ENCODE measurements around the gene RNF144A. TPM values are rescaled to one million over a fixed set of nuclear protein-coding genes. Genes with fewer than 3 reads are reported as not detected.

RNF144A gene
- total RNA-seq, 1 donor from 2014 or later = 16.6 TPM

DNA sequence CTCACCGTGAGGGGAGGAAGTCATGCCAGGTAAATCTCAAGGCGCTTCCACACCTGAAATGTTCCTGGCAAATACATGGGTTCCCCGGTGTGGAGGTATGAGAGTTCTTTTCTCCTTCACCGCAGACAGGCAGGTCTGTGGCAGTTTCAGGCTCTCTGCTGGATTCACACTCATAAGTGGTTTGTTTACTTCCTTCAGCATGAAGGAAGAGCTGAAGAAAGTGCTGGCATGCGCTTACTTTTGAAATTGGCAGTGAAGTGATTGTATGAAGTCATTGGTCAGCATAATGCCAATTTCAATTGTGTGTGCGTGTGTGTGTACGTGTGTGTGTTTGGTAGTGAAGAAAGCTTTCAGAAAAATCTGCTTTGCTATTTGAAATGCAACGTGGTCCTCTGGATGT lies 43.4 kb downstream of the RNF144A start:
- Mint-ChIP-seq H3K36me3 (ENCODE audit: low read depth) (peaks cover 15% of the 10 kb centered on the region), H3K4me1 (ENCODE audit: low read depth) (peaks cover 10% of the 10 kb centered on the region), H3K27me3 (ENCODE audit: insufficient read depth) (no peaks in the 10 kb centered on the region), H3K27ac (no peak overlapping the region), H3K9me3 (no peaks in the 10 kb centered on the region), H3K4me3 (no peak overlapping the region)
- DNase-seq (ENCODE audit: low spot score) = no peak
- intact Hi-C loops (cut with micrococcal nuclease) = no loop called here

DNA sequence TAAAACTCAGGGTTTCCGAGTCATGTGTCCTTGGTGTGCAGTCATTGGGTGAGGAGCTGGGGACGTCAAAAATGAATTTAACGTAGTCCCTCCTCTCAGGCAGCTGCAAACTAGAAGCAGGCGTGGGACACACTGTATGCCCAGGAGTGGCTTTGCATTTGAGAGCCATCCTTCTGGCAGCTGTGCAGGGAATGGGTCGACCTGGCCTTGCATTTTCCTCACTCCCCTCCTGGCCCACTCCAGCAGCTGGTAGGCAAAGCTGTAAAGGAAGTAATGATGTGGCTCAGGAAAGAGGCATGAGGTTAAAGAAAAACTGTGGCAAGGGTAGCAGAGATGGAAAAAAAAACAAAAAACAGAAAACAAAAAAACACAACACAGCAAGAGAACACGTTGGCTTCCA lies 46.5 kb downstream of the RNF144A start:
- intact Hi-C loops (cut with micrococcal nuclease) = no loop called here
- Mint-ChIP-seq H3K4me1 (ENCODE audit: low read depth) (peaks cover 10% of the 10 kb centered on the region), H3K36me3 (ENCODE audit: low read depth) (peaks cover 15% of the 10 kb centered on the region), H3K4me3 (no peak overlapping the region), H3K27me3 (ENCODE audit: insufficient read depth) (no peaks in the 10 kb centered on the region), H3K27ac (no peak overlapping the region), H3K9me3 (no peaks in the 10 kb centered on the region)
- DNase-seq (ENCODE audit: low spot score) = no peak

DNA sequence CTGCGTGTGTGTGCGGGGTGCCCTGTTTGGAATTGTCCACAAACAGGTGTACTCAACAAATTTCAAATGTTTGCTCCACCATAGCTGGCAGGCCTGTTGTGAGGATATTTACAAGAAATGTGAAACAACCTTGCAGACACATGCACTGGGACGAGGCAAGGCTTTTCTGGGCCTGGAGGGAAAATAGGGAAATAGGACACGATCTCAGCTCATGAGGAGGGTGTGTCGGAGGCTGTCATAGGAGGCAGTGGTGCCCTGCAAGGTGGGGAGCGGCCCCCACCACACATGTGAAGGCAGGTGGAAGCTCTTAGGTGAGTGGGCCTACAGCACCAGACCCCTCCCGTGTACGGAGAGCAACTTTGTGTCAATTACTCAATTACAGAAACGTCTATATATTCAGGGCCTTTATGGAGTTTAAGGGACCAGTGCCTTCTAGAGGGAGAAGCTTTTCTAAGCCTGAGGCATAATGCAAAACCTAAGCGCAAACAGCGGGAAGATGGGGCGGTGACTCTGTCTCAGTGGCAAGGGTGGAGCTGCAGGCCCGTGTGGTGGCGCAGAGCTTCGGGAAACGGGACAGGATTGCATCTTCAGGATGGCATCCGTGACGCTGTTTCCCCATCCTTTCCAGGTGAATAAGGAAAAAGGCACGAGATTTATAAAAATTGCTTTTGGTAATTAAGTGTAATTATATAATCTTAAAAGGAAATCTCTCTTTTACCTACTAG lies 48.0 kb downstream of the RNF144A start:
- H3K9me3 Mint-ChIP-seq = no peaks in the 10 kb centered on the region
- no peak for DNase-seq (ENCODE audit: low spot score)
- intact Hi-C loops (cut with micrococcal nuclease) = no loop called here
- H3K27ac Mint-ChIP-seq = no peak overlapping the region
- H3K4me1 Mint-ChIP-seq (ENCODE audit: low read depth) = peaks cover 7% of the 10 kb centered on the region
- H3K36me3 Mint-ChIP-seq (ENCODE audit: low read depth) = peaks cover 15% of the 10 kb centered on the region
- no peaks in the 10 kb centered on the region for H3K27me3 Mint-ChIP-seq (ENCODE audit: insufficient read depth)
- no peak overlapping the region for H3K4me3 Mint-ChIP-seq

DNA sequence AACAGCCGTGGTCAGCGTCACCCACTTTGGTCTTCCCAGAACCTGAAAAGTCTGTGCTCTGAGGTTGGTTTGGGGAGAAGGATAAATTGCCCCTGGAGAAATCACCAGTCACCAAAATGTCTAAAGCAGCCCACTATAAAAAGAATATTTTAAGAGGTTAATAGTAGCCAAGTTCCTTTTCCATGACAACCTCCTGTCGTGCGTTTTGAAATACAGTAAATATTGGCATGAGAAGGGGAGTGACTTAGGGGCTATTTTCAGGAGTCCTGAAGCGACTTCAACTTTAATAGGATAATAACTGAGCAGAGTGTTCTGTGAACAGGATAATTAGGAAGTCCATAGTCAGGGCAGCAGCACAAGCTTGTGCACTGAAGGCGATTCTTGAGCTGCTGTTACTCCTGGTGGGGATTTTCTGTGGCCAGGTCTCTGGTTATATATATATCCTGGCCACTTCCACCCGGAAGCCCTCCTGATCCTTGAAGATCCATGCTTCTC lies 49.3 kb downstream of the RNF144A start:
- no peak for DNase-seq (ENCODE audit: low spot score)
- Mint-ChIP-seq H3K4me3 (no peak overlapping the region), H3K27me3 (ENCODE audit: insufficient read depth) (no peaks in the 10 kb centered on the region), H3K4me1 (ENCODE audit: low read depth) (no peaks in the 10 kb centered on the region), H3K9me3 (no peaks in the 10 kb centered on the region), H3K36me3 (ENCODE audit: low read depth) (peaks cover 21% of the 10 kb centered on the region), H3K27ac (no peak overlapping the region)
- intact Hi-C loops (cut with micrococcal nuclease) = no loop called here

DNA sequence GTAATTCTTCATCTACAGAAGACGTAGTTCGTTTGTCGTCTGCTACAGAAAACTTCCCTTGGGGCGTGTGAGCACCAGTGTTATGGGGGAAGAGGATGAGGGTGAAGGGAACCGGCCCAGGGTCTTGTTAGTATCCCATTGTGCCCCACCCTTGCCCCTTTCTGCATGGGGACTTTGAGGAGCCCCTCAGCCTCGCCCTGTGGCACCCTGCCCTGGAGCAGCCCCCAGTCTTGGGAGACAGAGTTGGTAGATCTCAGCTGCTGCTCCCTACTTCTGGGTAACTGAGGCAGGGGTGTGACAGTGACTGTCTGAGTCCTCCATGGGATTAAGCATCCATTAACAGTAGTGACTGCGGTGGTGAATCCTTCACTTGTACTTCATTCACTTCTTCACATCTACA lies 50.1 kb downstream of the RNF144A start:
- no peak for DNase-seq (ENCODE audit: low spot score)
- intact Hi-C loops (cut with micrococcal nuclease) = no loop called here
- no peaks in the 10 kb centered on the region for H3K4me1 Mint-ChIP-seq (ENCODE audit: low read depth)
- no peak overlapping the region for H3K27ac Mint-ChIP-seq
- no peaks in the 10 kb centered on the region for H3K27me3 Mint-ChIP-seq (ENCODE audit: insufficient read depth)
- H3K4me3 Mint-ChIP-seq = no peak overlapping the region
- H3K9me3 Mint-ChIP-seq = no peaks in the 10 kb centered on the region
- H3K36me3 Mint-ChIP-seq (ENCODE audit: low read depth) = peaks cover 18% of the 10 kb centered on the region

DNA sequence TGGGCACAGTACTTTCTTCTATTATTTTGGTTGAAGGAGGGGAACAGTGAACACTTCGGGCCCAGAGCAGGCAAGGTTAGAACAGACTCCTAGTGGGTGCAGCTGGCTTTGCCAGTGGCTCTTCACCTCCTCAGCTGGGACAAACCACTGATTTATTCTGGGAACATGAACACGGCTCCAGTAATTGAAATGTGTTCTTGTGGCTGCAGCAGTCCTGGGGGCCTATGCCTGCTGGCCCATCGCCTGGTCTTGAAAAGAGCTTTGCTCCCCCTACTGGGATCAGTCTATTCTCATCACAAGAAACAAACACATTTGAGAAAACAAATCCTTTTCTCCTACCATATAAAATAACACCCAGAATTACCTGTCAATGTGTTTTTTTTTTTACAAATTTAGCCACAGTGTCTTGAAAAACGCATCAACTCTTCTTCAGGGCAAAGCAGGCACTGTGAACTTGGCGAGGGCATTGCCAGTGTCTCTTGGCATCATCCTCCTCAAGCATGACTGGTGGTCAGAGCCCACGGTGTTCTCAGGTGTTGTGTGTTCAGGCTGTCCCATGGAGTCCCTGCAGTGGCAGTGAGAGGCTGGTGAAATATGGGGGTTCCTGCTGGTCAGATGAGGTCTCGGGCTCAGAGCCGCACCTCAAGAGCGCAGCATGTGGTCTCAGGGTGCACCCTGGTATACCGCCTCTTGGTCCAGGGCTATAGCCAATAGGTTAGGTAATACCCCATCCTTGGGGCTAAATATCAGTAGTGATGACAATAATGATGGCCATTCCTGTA lies 51.3 kb downstream of the RNF144A start:
- Mint-ChIP-seq H3K9me3 (no peaks in the 10 kb centered on the region), H3K36me3 (ENCODE audit: low read depth) (peaks cover 10% of the 10 kb centered on the region), H3K27me3 (ENCODE audit: insufficient read depth) (no peaks in the 10 kb centered on the region), H3K4me1 (ENCODE audit: low read depth) (no peaks in the 10 kb centered on the region), H3K27ac (no peak overlapping the region), H3K4me3 (no peak overlapping the region)
- intact Hi-C loops (cut with micrococcal nuclease) = no loop called here
- DNase-seq (ENCODE audit: low spot score) = no peak

DNA sequence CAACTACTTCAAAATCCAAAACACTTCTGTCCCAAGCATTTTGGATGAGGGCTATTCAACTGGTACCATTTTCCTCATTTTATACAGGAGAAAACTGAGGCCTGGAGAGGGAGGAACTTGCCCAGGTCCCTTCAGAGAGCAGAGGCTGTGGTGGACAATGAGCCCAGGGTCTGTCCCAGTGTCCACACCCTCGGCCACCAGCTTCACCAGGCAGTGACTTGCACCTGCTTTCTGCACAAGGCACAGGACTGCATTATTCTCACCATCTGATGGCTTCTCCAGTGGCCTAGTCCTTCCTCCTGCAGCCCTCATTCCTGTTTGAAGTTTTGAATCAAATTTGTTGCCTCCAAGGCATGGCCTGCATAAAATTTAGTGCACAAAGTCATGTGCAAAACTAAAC lies 53.3 kb downstream of the RNF144A start:
- no peaks in the 10 kb centered on the region for H3K27me3 Mint-ChIP-seq (ENCODE audit: insufficient read depth)
- no peak overlapping the region for H3K27ac Mint-ChIP-seq
- no peak overlapping the region for H3K4me3 Mint-ChIP-seq
- no peaks in the 10 kb centered on the region for H3K9me3 Mint-ChIP-seq
- no peaks in the 10 kb centered on the region for H3K4me1 Mint-ChIP-seq (ENCODE audit: low read depth)
- intact Hi-C loops (cut with micrococcal nuclease) = no loop called here
- no peak for DNase-seq (ENCODE audit: low spot score)
- peaks cover 6% of the 10 kb centered on the region for H3K36me3 Mint-ChIP-seq (ENCODE audit: low read depth)

DNA sequence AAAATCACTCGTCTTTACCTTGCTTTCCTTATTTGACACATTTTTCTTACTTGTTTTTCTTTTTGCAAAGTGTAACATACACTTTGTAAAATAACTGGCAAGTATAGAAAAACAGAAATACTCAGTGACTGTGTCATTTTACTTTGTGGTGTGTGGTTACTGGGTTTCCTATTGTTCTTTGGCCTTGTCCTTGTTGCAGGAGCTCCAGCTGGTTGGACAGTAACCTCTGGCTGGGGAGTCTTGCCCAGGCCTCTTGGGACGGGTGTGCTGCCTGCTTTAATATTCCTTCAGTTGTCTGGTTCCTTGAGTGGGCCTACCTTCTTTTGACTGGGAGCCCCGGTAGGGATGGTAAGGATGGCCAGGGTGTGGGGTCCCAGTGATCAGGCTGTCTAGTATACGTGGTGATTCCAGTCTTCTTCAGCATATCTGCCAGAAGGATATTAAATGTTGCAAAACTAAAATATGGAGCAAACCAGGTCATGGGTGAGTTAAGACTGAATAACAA lies 53.8 kb downstream of the RNF144A start:
- Mint-ChIP-seq H3K4me1 (ENCODE audit: low read depth) (no peaks in the 10 kb centered on the region), H3K27ac (no peak overlapping the region), H3K4me3 (no peak overlapping the region), H3K36me3 (ENCODE audit: low read depth) (peaks cover 6% of the 10 kb centered on the region), H3K27me3 (ENCODE audit: insufficient read depth) (no peaks in the 10 kb centered on the region), H3K9me3 (no peaks in the 10 kb centered on the region)
- intact Hi-C loops (cut with micrococcal nuclease) = no loop called here
- no peak for DNase-seq (ENCODE audit: low spot score)

DNA sequence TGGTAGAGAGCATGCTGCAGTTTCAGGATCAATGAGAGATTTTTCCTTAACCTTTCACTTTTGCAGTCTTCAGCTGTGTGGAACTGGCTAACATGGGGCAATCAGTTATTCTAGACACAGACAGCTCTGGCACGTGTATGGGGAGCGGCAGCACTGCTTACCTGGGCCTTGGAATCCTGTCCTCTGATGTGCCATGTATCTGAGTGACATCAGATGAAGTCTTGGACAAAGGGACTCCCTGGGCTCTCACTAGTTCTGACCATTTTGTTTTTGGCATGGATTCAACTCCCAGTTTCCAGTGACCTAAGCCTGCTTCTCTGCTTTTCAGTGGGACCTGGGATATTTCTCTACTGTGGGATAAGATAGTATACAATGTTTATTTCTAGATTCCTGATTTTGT lies 54.3 kb downstream of the RNF144A start:
- Mint-ChIP-seq H3K36me3 (ENCODE audit: low read depth) (peaks cover 6% of the 10 kb centered on the region), H3K27ac (no peak overlapping the region), H3K4me3 (no peak overlapping the region), H3K9me3 (no peaks in the 10 kb centered on the region), H3K4me1 (ENCODE audit: low read depth) (no peaks in the 10 kb centered on the region), H3K27me3 (ENCODE audit: insufficient read depth) (no peaks in the 10 kb centered on the region)
- no peak for DNase-seq (ENCODE audit: low spot score)
- intact Hi-C loops (cut with micrococcal nuclease) = no loop called here

DNA sequence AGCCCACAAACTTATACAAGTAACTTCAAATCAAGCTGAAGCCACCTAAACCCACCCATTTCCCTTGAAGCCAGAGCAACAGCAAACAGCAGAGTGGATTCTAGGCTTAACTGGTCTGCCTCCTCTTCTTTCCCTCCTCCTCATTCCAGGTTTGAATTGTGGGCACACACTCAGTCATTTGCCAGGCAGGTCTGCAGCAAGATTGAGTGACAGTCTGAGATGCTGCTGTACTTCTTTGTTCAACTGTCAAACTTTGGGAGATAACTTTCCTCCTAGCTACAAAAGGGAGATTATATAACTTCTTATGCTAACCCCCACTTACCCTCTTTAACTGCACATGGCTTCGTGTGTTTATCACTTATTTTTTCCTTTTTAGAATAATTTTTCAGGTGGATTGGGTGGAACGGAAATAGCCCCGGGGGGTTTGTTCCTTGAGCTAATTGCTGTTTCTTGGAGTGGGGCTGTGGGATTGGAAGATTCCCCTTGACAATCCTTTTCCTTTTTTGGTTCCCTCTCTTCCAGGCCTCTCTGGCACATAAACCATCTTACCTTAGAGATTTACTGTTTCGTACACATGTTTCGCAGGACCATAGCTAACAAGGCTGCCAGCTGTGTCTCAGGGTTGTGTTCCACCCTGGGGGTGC lies 55.0 kb downstream of the RNF144A start:
- Mint-ChIP-seq H3K4me3 (no peak overlapping the region), H3K27me3 (ENCODE audit: insufficient read depth) (no peaks in the 10 kb centered on the region), H3K4me1 (ENCODE audit: low read depth) (no peaks in the 10 kb centered on the region), H3K27ac (no peak overlapping the region), H3K36me3 (ENCODE audit: low read depth) (peaks cover 6% of the 10 kb centered on the region), H3K9me3 (no peaks in the 10 kb centered on the region)
- no peak for DNase-seq (ENCODE audit: low spot score)
- intact Hi-C loops (cut with micrococcal nuclease) = no loop called here

DNA sequence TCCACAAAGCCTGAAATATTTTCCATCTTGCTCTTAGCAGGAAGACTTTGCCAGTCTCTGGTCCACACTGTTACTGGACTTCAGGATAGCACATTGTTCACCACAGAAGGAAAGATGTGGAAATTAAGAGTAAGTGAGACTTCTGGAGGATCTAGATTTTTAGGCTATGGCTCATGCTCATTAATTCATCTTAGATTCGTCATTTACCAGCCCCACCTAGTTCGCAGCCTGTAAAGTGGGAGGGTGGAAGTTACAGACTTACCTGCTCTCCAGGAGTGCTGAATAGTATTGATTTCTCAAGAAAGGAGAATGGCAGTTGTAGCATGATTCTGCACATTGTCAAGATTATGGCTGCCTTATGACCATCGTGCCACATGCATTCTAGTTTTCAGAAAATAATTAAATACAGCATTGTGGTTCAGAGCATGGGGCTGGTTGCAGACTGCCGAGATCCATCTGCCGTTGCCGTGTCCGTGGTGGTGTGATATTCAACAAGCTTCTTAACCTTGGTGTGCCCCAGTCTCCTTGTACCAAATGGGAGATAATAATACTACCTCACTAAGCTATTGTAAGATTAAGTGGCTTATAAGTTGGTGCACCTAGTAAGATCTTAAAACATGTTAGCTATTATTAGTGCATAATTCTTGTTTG lies 56.8 kb downstream of the RNF144A start:
- intact Hi-C loops (cut with micrococcal nuclease) = no loop called here
- Mint-ChIP-seq H3K36me3 (ENCODE audit: low read depth) (peaks cover 15% of the 10 kb centered on the region), H3K9me3 (peaks cover 3% of the 10 kb centered on the region), H3K4me3 (no peak overlapping the region), H3K27ac (no peak overlapping the region), H3K27me3 (ENCODE audit: insufficient read depth) (no peaks in the 10 kb centered on the region), H3K4me1 (ENCODE audit: low read depth) (no peaks in the 10 kb centered on the region)
- DNase-seq (ENCODE audit: low spot score) = no peak

DNA sequence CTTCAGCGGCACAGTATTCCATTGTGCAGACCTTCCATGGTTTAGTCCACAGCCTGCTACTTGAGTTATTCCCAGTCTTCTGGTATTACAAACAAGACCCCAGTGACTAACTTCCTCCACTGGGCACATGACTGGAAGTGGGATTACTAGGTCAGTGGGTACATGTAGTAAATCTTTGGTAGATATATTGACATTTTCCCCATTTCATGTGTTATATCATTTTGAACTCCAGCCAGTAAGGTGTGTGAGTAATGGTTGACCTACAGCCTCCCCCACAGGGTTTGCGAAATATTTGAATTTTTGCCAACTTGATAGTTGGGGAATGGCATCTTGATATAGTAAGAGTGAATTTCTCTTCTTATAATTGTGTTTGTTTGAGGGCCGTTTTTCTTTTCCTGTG lies 58.8 kb downstream of the RNF144A start:
- peaks cover 23% of the 10 kb centered on the region for H3K36me3 Mint-ChIP-seq (ENCODE audit: low read depth)
- no peaks in the 10 kb centered on the region for H3K4me1 Mint-ChIP-seq (ENCODE audit: low read depth)
- peaks cover 16% of the 10 kb centered on the region for H3K9me3 Mint-ChIP-seq
- H3K27ac Mint-ChIP-seq = no peak overlapping the region
- no peaks in the 10 kb centered on the region for H3K27me3 Mint-ChIP-seq (ENCODE audit: insufficient read depth)
- no peak for DNase-seq (ENCODE audit: low spot score)
- intact Hi-C loops (cut with micrococcal nuclease) = no loop called here
- H3K4me3 Mint-ChIP-seq = no peak overlapping the region

Data from activated T-helper 1 cell treated with anti-CD3 and anti-CD28 coated beads, Interleukin-12 subunit alpha, Interleukin-12 subunit beta, Interleukin-2, Interleukin-4 antibody, amounts not matched to agents 30 ng/mL and 10 ng/mL and 1 ng/mL, durations not matched to agents 14 hours and 24 hours and 36 hours (primary cell).